HL-60/S4 (cell line): ENCODE data around the gene GNPDA2.
"Not testable (repeated sequence)": the region's sequence is repeated elsewhere in the genome, so short reads cannot be mapped to it uniquely, and the experiment has no call there.

Experiments used
- in situ Hi-C: fragments of 300-500 bp; cut with MboI; formaldehyde crosslinking; loops from 2 replicates; pipeline ENCODE4 v1.14.3; 2022; ENCODE audit warnings: low sequenced_read_pairs

The GNPDA2 gene

DNA sequence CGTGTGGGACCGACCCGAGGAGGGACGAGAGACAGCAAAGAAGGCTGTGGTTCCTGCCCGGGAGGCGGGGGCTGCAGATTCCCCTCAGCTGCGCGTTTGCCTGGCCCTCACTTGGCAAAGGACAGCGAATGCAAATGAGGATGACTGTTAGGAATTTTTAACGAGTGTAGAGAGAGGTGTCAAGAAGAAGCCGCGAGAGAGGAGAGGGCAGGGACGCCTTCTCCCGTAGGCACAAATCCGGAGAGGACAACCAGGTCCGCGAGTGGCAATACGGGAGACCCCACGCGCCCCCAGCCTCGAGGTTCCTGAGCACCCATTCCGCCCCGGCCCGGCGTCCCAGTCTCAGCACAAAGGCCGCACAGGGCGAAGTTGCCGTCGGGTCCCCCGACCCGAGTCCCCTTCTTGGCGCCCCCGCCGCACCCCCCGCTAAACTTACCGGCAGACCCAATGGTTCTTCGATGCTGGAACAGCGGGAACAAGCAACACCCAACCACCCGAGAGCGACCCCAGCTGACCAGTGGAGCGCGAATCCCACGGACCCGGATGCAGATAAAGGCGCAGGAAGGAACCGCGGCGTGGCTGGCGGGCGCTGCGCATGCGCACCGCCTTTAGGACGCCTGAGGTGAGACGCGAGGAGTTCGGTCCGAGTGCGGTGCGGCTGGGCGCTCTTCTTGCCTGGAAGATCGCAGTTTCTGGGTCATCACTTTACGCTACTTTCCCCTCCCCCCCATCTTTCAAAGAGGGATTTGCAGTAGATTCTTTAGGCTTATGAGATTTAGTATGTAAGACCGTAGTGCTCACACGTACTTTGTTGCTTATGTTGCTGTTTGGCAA lies at the start of gene GNPDA2:
Gene GNPDA2, minus strand, starts transcription at position 519 of the 834 bp plus-strand sequence. CDS start 4,349 bp downstream, outside the sequence.
- in situ Hi-C loops, result no loop called here

DNA sequence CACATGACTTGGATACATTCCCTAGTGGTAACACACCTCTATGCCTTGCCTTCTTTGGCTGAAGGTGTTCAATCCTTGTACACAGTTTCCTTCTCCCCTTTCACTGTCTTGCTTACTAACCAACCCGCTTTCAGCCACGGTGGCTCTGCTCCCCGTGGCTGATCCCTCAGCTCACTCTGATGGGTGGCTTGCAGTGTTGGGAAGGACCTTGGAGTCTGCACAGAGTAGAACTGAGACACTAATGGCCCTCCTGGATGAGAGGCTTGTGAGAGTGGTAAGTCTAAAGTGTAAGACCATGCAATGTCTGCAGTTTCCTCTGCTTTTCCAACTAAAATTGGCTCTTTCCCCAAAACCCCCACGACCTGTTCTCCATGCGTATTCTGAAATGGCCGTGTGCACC lies 46.0 kb upstream of the GNPDA2 start:
- in situ Hi-C loops, result no loop called here

- in situ Hi-C loops, result no loop called here
Measured at GRCh38 chr4:44771789-44772188, 45.4 kb upstream of the GNPDA2 start.

- in situ Hi-C loops, result no loop called here
Measured at GRCh38 chr4:44766453-44766852, 40.1 kb upstream of the GNPDA2 start.

DNA sequence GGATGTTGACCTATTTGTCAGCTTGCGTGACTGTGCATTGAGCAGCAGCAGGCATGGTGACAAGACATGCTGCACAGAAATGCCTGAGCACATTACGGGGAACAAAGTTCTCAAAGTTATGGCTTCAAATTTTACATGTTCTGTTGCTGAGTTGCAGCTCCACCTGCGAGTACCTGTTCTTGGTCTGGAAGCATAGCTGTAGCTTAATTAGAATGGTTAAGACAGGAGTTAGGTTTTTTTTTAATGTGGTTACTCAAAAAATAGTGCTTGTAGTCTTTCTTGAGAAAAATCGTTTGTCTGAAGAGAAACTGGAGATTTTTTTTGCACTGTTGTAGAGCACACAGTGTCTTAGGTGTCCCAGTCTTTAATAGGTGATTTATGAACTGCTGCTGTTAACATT lies 38.8 kb upstream of the GNPDA2 start:
- in situ Hi-C loops, result no loop called here

DNA sequence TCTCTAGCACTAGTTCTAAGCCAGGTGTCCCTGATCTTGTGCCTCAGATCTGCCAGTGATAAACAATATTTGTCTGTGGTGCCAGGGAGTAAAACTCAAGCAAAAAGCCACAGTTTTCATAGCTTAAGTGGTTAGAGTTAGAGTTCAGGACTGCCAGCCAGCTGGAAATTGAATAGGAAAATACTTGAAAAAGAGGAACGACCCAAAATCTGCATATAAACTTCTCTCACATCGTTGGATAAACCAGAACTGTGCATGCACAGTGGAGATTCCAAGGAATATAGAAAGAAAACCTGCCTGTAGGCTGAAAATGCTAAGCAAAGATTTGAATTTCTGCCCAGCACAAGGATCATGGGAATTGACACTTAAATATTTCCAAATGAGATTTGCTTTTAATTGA lies 35.0 kb upstream of the GNPDA2 start:
- in situ Hi-C loops, result no loop called here

- in situ Hi-C loops, result no loop called here
Measured at GRCh38 chr4:44760142-44760898, 34.0 kb upstream of the GNPDA2 start.

- in situ Hi-C loops, result no loop called here
Measured at GRCh38 chr4:44756559-44756958, 30.2 kb upstream of the GNPDA2 start.

- in situ Hi-C loops, result no loop called here
Measured at GRCh38 chr4:44740201-44740600, 13.8 kb upstream of the GNPDA2 start.

DNA sequence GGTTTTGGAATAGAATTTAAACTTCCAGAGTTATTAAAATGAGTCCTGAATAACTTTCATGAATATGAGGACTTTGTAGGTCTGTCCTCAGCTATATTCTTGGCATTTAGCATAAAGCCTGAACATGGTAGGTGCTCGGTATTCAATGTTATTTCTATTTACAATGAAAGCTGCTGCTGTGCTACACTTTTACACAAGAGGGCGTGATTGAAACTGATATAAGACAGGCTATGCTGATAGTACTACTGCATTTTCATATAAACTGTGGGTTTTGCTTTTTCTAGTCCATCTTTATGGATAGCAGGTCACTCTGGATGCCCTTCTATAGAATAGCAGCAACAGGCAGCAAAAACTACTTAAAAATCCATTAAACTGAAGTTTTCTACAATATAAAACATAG lies 12.3 kb upstream of the GNPDA2 start:
- in situ Hi-C loops, result no loop called here

GRCh38 chr4:44736900-44737299 lies 10.5 kb upstream of the GNPDA2 start:
- in situ Hi-C loops, result no loop called here

DNA sequence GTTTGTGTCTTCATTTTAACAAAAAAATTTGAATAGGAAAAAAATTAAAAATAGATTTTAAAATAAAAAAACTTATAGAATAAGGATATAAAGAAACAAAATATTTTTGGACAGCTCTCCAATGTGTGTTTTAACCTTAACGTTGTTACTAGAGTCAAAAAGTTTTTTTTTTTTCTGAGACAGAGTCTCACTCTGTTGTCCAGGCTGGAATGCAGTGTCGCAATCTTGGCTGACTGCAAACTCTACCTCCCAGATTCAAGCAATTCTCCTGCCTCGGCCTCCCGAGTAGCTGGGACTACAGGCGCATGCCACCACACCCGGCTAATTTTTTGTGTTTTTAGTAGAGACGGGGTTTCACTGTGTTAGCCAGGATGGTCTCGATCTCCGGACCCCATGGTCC lies 2.3 kb upstream of the GNPDA2 start:
- in situ Hi-C loops, result not testable (repeated sequence)

DNA sequence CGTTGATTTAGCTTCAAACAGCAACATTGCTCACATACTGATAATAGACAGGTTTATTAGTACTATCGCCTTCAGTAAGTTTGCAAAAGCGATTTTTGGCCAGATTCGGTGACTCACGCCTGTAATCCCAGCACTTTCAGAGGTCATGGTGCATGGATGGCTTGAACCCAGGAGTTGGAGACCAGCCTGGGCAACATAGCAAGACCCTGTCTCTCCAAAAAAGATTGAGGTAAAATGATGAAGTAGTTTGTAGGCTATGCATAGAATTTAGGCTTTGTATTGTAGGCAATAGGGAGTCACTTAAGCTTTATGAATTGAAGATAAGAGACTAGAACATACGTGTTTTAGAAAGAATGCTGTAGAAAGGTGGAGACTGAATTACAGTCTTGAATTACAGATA lies 1.1 kb upstream of the GNPDA2 start:
- in situ Hi-C loops, result no loop called here

DNA sequence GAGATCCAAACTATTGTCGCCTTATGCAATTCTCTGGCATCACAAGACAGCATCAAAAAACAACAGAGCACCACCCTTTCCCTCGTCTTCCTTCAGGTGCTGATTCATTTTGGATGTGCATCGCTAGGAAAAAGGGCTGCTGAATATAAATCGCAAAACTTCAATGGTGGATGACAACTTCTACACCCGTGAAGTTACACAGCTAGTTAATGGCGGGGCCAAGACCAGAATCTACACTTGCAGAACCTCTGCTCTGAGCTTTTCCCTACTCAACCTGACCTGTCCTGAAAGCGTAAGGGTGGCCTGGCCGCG lies 674 bp downstream of the GNPDA2 start:
- in situ Hi-C loops, result no loop called here

DNA sequence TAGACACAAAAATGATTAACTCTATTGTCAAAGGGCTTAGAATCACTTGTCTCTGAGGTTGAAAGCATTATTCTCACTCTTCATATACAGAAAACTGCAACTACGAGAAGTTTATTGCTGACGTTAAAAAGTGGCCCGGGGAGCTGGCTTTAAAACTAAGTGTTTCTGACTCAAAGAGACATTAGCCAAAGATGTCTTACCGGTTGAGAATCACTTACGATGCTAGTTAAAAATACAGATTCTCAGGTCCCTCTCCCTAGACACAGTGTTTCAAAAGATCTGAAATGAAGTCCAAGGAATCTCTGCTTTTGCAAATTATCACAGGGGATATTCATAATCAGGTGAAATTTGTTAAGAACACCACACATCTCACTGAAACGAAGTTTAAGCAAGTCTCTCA lies 1.2 kb downstream of the GNPDA2 start:
- in situ Hi-C loops, result no loop called here

DNA sequence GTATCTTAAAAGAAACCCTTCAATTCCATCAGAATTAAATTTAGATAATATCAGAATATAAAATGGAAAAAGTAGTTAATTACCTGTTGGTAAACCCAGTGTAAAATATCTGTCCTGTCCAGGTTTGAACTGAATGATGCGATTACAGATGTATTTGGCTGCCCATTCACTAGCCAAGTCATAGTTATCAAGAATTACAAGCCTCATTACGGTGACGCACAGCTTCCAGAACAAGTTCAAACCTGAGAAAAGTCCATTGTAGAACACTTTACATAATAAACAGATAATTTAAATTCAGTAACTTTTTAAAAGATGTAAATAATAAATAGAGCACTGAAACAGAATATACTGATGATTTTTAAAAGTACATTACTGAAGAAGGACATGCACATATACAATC lies 4.4 kb downstream of the GNPDA2 start:
- in situ Hi-C loops, result no loop called here

DNA sequence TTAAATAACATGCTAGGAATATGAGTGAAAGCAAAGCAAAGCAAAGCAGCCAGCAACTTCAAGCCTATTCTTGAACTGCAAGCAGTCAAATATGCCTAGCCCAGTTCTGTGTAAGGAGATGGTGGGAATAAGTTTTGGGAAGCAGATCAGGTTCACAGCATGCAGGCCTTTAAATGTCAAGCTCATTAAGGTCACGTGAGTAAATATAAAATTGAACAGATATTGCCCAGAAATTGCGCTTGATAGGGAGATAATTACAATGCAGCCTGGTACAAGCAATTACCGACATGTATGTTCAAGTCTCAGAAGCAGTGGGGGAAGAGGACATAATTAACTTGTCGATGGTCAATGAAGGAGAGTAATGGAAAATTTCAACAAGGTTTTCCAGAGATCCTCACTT lies 6.0 kb downstream of the GNPDA2 start:
- in situ Hi-C loops, result no loop called here

DNA sequence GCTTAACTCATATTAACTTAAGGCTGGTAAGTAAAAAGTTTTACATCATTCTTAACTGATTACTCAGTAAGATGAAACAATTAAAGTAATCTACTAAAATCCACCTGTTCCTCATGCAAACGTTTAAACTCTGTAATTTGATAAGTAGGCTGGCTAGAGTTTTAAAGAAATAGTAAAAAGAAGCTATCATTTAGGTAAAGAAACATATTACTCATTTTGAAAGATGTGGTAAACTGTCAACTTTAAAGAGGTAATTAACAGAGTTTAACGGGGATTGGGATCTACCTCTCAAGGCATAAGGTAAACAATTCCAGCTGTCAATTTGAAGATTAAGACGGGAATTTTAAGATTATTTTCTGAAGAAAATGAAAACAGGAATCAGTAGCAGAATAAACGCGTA lies 9.8 kb downstream of the GNPDA2 start:
- in situ Hi-C loops, result no loop called here

DNA sequence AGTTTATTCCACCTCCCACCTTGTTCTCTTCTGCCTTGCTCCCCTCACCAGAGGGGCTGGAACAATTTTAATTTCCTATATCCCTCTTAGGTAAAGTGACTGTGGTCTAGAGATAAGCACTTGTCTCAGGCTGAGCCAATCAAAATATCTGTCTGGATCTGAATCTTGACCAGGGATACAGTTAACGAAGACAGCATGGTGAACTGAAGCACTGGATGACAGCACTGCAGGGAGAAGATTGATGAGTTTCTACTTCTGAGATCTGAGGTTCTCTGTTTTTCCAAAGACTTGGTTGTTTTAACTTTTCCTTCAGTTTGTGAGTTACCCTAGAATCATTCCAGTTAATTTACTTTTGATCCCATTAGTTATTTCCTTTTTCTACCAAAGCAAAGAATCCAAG lies 13.2 kb downstream of the GNPDA2 start:
- in situ Hi-C loops, result no loop called here

- in situ Hi-C loops, result no loop called here
Measured at GRCh38 chr4:44704673-44705072, 21.7 kb downstream of the GNPDA2 start.

DNA sequence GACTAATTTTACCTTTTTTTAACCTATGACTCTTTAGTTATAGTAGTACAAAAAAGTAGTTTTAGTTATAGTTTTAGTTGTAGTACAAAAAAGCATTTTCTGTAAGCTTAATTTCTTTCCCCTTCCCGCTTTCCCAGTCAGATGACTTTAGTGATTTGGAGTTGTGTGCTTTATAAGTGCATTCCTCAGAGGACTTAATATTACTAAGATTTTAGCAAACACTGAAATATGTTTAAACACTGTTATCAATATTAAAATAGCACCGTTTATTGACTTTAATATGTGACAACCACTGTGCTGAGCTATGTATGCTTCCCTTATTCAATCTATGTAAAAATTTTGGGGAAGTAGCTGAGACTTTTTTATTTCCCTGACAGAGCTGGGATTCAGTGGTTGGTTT lies 25.3 kb downstream of the GNPDA2 start:
- in situ Hi-C loops, result no loop called here

- in situ Hi-C loops, result no loop called here
Measured at GRCh38 chr4:44700427-44700826, 25.9 kb downstream of the GNPDA2 start.
